KOPT-K1 (cell line): ENCODE results near the gene ADAM12.

Experiments used
- H3K27ac ChIP-seq: fragments of 200-600 bp; sonication (generic); 2 replicates; pipeline ENCODE4 v1.5.1; 2016; ENCODE audit warnings: antibody characterized with exemption, mild to moderate bottlenecking, low read depth, low read length; ENCODE audit not compliant: poor library complexity, severe bottlenecking
- H3K36me3 ChIP-seq: fragments of 200-600 bp; sonication (generic); 2 replicates; pipeline ENCODE4 v1.5.1; 2017; ENCODE audit warnings: antibody characterized with exemption, mild to moderate bottlenecking, low read length, moderate library complexity; ENCODE audit not compliant: insufficient read depth
- H3K9me3 ChIP-seq: fragments of 200-600 bp; sonication (generic); 2 replicates; pipeline ENCODE4 v1.5.1; 2017; ENCODE audit warnings: antibody characterized with exemption, low read length, mild to moderate bottlenecking; ENCODE audit not compliant: insufficient read depth, poor library complexity, severe bottlenecking

ADAM12 gene

GRCh38 chr10:126155528-126155927 lies 232.7 kb downstream of the ADAM12 start:
- Histone ChIP-seq H3K27ac (no peak overlapping the region), H3K36me3 (no peaks in the 10 kb centered on the region), H3K9me3 (peaks cover 5% of the 10 kb centered on the region)

DNA sequence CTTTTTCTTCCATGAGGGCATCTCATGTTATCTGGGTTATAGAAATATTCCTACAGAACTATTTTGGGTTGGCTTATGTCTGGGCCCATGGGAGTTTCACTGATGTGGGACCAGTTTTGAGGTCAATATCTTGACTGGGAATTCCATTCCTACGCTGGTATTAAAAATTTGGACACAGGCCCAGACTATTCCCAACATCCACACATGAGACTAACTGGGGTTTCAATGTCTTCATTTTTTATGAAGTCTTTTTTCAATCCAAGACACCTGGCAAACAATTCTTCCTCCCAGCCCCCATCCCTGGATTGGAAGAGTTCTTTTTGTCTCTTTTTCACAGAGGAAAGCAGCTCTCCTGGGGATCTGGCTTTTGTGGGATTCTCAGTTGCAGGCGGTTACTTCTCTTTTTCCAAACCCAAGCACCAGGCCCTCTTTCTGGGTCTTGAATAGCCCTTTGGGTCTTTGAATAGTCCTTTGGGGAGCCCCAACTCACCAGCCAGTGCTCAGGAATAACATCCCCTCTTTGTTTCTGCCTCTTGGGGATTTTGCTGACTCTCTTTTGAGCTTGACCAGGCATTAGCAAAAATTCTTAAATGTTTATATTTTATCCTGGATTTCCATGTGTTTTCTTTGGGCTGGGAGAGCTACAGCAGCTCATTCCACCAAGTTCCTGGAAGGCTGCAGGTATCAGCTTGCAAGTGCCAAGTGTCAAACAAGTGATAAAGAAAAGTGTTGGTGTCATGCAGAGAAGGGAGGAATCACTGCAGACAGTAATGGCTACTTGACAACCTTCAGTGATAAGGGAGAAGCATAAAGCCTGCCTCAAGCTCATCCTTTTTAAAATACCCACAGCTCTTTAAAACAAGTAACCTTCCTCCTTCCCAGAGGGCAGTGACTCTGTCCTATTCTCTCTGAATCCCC lies 234.3 kb downstream of the ADAM12 start:
- Histone ChIP-seq H3K27ac (no peak overlapping the region), H3K36me3 (no peaks in the 10 kb centered on the region), H3K9me3 (peaks cover 10% of the 10 kb centered on the region)

DNA sequence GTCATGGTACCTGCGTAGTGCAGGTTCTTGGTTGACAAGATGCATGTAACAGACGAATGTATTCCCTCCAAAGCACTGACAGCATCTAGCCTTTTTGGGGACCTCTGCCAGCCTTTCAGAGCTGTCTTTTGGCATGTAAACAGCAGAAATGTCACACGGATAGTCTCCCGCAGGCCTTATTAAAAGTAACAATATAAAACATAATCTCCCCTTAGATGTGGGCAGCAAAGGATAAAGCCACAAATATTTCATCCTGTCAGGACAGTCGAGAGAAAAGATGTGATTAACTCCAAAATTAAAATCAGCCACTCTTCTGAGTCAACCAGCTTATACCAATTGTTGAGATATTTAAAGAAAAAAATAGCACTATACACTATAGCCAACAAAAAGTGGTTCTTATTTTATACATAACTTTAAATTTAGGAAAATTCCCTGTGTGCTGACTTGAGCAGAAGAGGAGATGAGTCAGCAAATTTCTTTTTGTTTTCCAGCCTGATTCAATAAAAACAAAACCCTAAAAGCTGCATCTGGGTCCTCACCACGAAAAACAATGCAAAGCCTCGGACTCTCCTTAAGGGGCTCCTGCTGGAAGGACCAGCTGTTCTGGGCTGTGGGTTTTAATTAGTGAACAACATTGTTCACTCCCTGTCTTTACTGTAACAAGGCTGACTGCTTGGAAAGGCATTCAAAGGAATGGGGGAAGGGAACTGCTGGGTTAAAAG lies 240.2 kb downstream of the ADAM12 start:
- peaks cover 10% of the 10 kb centered on the region for H3K9me3 ChIP-seq
- H3K27ac ChIP-seq, result no peak overlapping the region
- no peaks in the 10 kb centered on the region for H3K36me3 ChIP-seq

- Histone ChIP-seq H3K9me3 (peaks cover 10% of the 10 kb centered on the region), H3K36me3 (no peaks in the 10 kb centered on the region), H3K27ac (no peak overlapping the region)
Measured at GRCh38 chr10:126146771-126147170, 241.5 kb downstream of the ADAM12 start.

DNA sequence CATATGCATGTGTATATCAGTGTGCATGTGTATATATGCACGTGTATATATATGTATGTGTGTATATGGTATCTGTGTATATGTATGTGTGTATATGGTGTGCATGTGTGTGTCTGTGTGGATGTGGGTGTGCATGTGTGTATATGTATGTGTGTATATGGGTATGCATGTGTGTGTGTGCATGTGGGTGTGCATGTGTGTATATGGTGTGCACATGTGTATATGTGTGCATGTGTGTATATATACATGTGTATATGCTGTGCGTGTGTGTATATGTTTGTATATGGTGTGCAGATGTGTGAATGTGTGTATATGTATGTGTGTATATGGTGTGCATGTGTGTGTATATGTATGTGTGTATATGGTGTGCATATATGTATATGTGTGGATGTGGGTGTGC lies 245.2 kb downstream of the ADAM12 start:
- Histone ChIP-seq H3K27ac (no peak overlapping the region), H3K36me3 (no peaks in the 10 kb centered on the region), H3K9me3 (no peaks in the 10 kb centered on the region)

DNA sequence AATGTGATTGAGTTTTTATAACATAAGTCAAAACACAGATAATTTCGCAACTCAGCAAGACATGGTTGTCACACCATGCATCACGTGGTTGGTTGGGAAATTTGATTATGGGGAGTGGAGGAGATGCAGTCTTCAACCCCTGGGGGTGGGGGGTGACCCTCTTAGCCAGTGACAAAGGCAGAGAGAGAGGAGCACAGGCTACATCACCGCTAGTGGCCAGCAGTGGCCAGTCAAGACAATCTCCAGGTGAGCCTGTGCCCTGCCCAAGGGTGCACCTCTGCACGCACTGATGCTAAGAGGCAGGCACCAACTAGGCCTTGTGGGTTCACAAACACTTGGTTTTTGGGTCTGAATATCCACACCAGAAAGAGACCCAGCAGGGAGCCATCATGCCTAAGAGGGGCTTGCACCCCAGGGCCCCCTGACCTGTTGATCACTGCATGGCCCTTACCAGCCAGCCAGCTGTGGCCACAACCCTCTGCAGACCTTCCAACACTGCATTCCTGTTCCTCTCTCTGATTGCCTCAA lies 247.5 kb downstream of the ADAM12 start:
- H3K27ac ChIP-seq, result no peak overlapping the region
- no peaks in the 10 kb centered on the region for H3K36me3 ChIP-seq
- peaks cover 7% of the 10 kb centered on the region for H3K9me3 ChIP-seq

DNA sequence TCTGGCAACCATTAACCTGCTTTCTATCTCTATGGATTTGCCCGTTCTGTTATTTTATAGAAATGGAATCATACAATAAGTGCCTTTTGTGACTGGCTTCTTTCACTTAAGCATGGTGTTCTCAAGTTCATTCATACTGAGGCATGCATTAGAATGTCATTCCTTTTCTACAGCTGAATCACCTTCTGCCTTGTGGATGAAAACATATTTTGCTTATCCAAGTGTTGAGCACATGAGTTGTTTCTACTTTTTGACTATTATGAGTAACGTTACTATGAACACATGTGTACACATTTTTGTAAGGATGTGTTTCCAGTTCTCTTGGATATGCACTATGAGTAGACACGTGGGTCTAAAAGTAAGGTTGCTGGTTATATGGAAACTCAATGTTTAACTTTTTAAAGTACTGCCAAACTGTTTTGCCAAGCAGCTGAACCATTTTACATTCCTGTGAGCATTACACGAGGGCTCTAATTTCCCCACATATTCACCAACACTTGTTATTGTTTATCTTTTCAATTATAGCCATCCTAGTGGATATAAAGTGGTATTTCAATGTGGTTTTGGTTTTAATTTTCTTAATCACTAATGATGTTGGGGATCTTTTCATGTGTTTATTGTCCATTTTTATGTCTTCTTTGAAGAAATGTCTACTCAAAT lies 250.6 kb downstream of the ADAM12 start:
- H3K27ac ChIP-seq, result no peak overlapping the region
- H3K9me3 ChIP-seq, result peaks cover 7% of the 10 kb centered on the region
- no peaks in the 10 kb centered on the region for H3K36me3 ChIP-seq

GRCh38 chr10:126135941-126136595 lies 252.2 kb downstream of the ADAM12 start:
- peaks cover 7% of the 10 kb centered on the region for H3K9me3 ChIP-seq
- H3K27ac ChIP-seq, result no peak overlapping the region
- no peaks in the 10 kb centered on the region for H3K36me3 ChIP-seq

DNA sequence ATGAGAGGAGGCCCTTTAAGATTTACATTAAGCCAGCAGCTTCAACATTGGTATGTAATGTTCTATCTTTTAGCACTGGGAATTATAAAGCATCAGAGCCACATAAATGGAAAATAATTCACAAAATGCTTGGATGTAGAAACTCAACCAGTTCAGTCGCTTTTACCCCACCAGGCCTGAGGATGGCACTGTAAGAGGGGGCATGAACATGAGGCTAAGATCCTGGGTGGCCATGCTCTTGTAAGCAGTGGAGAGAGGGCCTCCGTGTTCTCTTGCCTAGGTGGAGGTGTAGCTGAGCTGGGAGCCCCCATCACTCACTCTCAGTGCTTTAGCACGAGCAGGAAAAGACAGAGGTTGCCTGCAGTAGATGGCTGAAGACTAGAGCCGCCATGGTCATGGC lies 253.1 kb downstream of the ADAM12 start:
- peaks cover 7% of the 10 kb centered on the region for H3K9me3 ChIP-seq
- H3K27ac ChIP-seq, result no peak overlapping the region

DNA sequence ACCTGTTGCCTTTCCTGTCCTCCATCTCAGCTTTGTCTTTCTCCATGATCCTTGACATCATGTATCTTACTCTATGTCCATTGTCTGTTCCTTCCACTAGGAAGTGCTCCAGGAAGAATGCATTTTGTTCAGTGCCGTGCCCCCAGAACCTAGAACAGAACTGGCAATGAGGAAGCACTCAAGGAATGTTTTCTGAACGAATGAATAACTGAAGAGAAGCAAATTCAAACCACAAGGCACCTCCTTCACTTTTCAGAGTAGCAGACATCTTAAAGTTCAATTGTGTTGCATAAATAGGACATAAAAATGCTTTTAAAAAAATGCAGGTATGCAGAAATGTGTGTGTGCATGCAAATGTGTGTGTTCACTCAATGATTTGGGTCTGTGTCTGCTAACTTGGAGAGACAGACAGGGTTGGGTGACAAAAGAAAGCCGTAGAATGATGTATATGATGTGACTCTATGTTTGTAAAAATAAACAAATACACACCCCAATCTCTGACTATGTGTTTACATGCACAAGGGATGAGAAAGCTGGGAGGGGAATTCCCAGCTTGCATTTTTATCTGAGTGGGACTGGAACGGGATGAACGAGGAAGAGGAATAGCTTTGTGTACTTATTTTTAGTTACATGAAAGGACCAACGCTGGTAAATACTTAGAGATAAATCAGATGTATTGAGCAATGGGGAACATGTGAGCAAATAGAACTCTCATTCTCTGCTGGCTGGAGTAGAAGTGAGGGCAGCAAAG lies 254.2 kb downstream of the ADAM12 start:
- H3K27ac ChIP-seq, result no peak overlapping the region
- H3K36me3 ChIP-seq, result no peaks in the 10 kb centered on the region
- H3K9me3 ChIP-seq, result peaks cover 7% of the 10 kb centered on the region

More for the DNA sequence above, 253.1 kb downstream of the ADAM12 start:
- H3K36me3 ChIP-seq, result no peaks in the 10 kb centered on the region

DNA sequence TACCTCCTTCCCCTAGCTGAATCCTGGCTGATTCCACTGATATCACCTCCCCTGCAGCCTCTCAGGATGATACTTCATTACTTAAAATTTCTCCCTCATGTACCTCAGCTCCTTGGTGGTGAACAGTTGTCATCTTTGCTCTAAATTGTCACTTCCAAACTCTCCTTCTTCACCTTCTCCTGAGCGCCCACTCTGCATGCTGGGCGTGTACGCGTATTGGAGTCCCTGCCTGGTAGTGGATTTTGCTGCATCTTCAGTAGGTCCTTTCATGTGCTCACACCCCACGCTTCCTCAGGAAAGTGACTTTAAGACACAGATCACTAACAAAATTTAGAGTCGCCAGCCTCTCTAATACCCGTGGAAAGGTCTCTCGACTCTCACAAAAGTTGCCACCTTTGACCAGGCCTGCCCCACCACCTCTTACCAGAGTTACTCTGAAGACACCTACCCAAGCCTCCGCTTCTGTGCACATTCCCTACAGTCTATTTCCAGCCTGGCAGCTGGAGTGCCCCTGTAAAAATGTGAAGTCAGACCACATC lies 255.1 kb downstream of the ADAM12 start:
- no peaks in the 10 kb centered on the region for H3K36me3 ChIP-seq
- no peak overlapping the region for H3K27ac ChIP-seq
- H3K9me3 ChIP-seq, result peaks cover 7% of the 10 kb centered on the region

DNA sequence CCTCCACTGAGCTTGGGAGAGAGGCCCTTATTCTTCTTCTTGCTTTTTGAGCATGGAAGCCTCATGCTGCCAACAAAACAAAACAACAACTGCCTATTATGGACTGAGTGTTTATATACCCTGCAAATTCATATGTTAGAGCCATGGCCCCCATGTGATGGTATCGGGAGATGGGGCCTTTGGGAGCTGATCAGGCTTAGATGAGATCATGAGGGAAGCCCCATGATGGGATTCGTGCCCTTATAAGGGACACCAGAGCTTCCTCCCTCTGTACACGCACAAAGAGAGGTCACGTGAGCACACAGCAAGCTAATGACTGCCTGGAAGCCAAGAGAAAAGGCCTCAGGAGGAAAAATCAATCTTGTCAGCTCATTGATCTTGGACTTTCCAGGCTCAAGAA lies 256.9 kb downstream of the ADAM12 start:
- Histone ChIP-seq H3K27ac (no peak overlapping the region), H3K36me3 (no peaks in the 10 kb centered on the region), H3K9me3 (no peaks in the 10 kb centered on the region)

GRCh38 chr10:126130271-126130710 lies 258.0 kb downstream of the ADAM12 start:
- H3K9me3 ChIP-seq, result no peaks in the 10 kb centered on the region
- H3K36me3 ChIP-seq, result no peaks in the 10 kb centered on the region
- no peak overlapping the region for H3K27ac ChIP-seq

GRCh38 chr10:126129026-126129425 lies 259.3 kb downstream of the ADAM12 start:
- Histone ChIP-seq H3K27ac (no peak overlapping the region), H3K36me3 (no peaks in the 10 kb centered on the region), H3K9me3 (no peaks in the 10 kb centered on the region)
